ENCODE measurements around the gene ANTXR2. TPM values are rescaled to one million over a fixed set of nuclear protein-coding genes. Genes with fewer than 3 reads are reported as not detected.
A peak's percentile ranks its signal among the peaks of the same experiment; 100 is the strongest.
"Not testable (repeated sequence)": the region's sequence is repeated elsewhere in the genome, so short reads cannot be mapped to it uniquely, and the experiment has no call there.

The ANTXR2 gene
- 100 to 1,000 TPM in 10 of 12 donors, 10 to 100 TPM in 1, not detected in 1; 87.8 to 154 (median 121) TPM for polyA plus RNA-seq (ENCODE audit: insufficient read length in 12 of 12)
- long read RNA-seq, donor 1, full-length matches to known transcripts, result 10 of 15 reads
- long read RNA-seq, donor 1, partial matches to known transcripts, result 5 of 15 reads
- long read RNA-seq, donor 1, other reads (novel, unspliced or antisense), result 0 of 15 reads
- long read RNA-seq, donor 2, full-length matches to known transcripts, result 16 of 16 reads
- long read RNA-seq, donor 2, partial matches to known transcripts, result 0 of 16 reads
- long read RNA-seq, donor 2, other reads (novel, unspliced or antisense), result 0 of 16 reads
- long read RNA-seq, donor 3, full-length matches to known transcripts, result 2 of 2 reads
- long read RNA-seq, donor 3, partial matches to known transcripts, result 0 of 2 reads
- long read RNA-seq, donor 3, other reads (novel, unspliced or antisense), result 0 of 2 reads
- long read RNA-seq, donor 4, full-length matches to known transcripts, result 3 of 3 reads
- long read RNA-seq, donor 4, partial matches to known transcripts, result 0 of 3 reads
- long read RNA-seq, donor 4, other reads (novel, unspliced or antisense), result 0 of 3 reads
- long read RNA-seq, donor 5, full-length matches to known transcripts, result 8 of 19 reads
- long read RNA-seq, donor 5, partial matches to known transcripts, result 11 of 19 reads
- long read RNA-seq, donor 5, other reads (novel, unspliced or antisense), result 0 of 19 reads
- long read RNA-seq, donor 6, full-length matches to known transcripts, result 11 of 11 reads
- long read RNA-seq, donor 6, partial matches to known transcripts, result 0 of 11 reads
- long read RNA-seq, donor 6, other reads (novel, unspliced or antisense), result 0 of 11 reads
- long read RNA-seq, donor 7, full-length matches to known transcripts, result 8 of 16 reads
- long read RNA-seq, donor 7, partial matches to known transcripts, result 8 of 16 reads
- long read RNA-seq, donor 7, other reads (novel, unspliced or antisense), result 0 of 16 reads
- long read RNA-seq, donor 8, full-length matches to known transcripts, result 14 of 31 reads
- long read RNA-seq, donor 8, partial matches to known transcripts, result 17 of 31 reads
- long read RNA-seq, donor 8, other reads (novel, unspliced or antisense), result 0 of 31 reads
- long read RNA-seq, donor 9, full-length matches to known transcripts, result 7 of 7 reads
- long read RNA-seq, donor 9, partial matches to known transcripts, result 0 of 7 reads
- long read RNA-seq, donor 9, other reads (novel, unspliced or antisense), result 0 of 7 reads
- long read RNA-seq, donor 10, full-length matches to known transcripts, result 9 of 15 reads
- long read RNA-seq, donor 10, partial matches to known transcripts, result 6 of 15 reads
- long read RNA-seq, donor 10, other reads (novel, unspliced or antisense), result 0 of 15 reads
- long read RNA-seq, donor 11, full-length matches to known transcripts, result 6 of 6 reads
- long read RNA-seq, donor 11, partial matches to known transcripts, result 0 of 6 reads
- long read RNA-seq, donor 11, other reads (novel, unspliced or antisense), result 0 of 6 reads

- peak; percentile 88 for DNase-seq
Observed at GRCh38 chr4:80072744-80073472, at the start of gene ANTXR2. Gene ANTXR2, minus strand, starts transcription at chr4:80073229. Its CDS starts 669 bp downstream, at chr4:80072560.

DNA sequence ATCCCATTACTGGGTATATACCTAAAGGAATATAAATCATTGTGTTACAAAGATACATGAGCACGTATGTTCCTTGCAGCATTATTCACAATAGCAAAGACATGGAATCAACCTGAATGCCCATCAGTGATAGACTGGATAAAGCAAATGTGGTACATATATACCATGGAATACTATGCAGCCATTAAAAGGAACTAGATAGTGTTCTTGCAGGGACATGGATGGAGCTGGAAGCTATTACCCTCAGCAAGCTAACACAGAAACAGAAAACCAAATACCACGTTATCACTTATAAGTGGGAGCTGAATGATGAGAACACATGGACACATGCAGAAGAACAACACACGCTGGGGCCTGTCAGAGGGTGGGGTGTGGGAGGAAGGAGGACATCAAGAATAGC is 48.8 kb upstream of the ANTXR2 start:
- not testable (repeated sequence) for DNase-seq

GRCh38 chr4:80119620-80120019 is 46.6 kb upstream of the ANTXR2 start:
- not testable (repeated sequence) for DNase-seq

DNA sequence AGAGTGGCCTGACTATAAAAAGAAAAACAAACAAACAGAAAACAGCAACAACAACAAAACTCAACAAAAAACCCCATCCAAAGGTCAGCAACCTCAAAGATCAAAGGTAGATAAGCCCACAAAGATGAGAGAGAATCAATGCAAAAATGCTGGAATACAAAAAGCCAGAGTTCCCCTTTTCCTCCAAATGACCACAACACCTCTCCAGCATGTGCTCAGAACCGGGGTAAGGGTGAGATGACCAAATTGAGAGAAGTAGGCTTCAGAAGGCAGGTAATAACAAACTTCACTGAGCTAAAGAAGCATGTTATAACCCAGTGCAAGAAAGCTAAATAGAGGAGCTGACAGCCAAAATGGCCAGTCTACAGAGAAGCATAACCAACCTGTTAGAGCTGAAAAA is 43.5 kb upstream of the ANTXR2 start:
- DNase-seq, result no peak

- DNase-seq, result no peak
Observed at GRCh38 chr4:80115368-80116181, 42.5 kb upstream of the ANTXR2 start.

DNA sequence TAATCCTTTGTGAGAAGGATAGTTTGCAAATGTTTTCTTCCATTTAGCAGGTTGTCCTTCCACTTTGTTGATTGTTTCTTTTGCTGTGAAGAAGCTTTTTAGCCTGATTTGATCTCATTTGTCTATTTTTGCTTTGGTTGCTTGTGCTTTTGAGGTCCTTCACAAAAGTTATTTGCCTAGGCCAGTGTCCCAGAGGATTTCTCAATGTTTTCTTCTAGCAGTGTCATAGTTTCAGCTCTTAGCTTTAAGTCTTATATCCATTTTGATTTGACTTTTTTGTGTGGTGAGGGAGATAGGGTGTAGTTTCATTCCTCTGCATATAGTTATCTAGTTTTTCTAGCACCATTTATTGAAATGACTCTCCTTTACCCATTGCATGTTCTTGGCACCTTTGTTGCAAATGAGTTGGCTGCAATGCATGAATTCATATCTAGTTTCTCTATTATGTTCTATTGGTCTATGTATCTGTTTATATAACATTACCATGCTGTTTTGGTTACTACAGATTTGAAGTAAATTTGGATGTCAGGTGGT is 41.8 kb upstream of the ANTXR2 start:
- no peak for DNase-seq

GRCh38 chr4:80113615-80114014 is 40.6 kb upstream of the ANTXR2 start:
- no peak for DNase-seq

- DNase-seq, result peak; percentile 83
Observed at GRCh38 chr4:80112236-80112635, 39.2 kb upstream of the ANTXR2 start.

- DNase-seq, result no peak
Observed at GRCh38 chr4:80111276-80111675, 38.2 kb upstream of the ANTXR2 start.

- DNase-seq, result no peak
Observed at GRCh38 chr4:80107374-80107773, 34.3 kb upstream of the ANTXR2 start.

GRCh38 chr4:80104927-80105326 is 31.9 kb upstream of the ANTXR2 start:
- DNase-seq, result no peak

- no peak for DNase-seq
Observed at GRCh38 chr4:80103629-80104028, 30.6 kb upstream of the ANTXR2 start.

DNA sequence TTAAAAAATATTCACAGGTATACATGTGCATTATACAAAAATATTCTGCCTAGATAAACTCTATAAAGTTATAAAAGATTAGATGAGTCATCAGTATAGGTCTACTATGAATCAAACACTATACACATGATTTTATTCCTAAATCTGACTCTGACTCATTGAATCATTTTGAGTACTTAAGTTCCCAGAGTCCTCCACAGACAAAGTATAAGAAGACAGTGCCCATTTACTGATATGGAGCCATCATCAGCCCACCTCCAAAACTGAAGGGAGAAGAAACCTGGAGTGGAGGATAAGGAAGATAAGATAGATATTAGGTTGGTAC is 28.7 kb upstream of the ANTXR2 start:
- DNase-seq, result no peak

- peak; percentile 53 for DNase-seq
Observed at GRCh38 chr4:80101071-80101791, 28.2 kb upstream of the ANTXR2 start.

- no peak for DNase-seq
Observed at GRCh38 chr4:80099671-80100070, 26.6 kb upstream of the ANTXR2 start.

DNA sequence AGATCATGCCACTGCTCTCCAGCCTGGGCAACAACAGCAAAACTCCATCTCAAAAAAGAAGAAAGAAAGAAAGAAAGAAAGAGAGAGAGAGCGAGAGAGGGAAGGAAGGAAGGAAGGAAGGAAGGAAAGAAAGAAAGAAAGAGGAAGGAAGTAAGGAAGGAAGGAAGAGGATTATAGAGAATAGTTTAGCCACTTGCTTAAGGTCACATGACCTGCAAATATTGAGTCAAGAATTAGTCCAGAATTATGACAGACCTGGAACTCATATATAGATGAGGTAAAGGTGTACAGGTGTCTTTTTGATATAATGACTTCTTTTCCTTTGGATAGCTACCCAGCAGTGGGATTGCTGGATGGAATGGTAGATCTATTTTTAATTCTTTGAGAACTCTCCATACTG is 25.6 kb upstream of the ANTXR2 start:
- no peak for DNase-seq

DNA sequence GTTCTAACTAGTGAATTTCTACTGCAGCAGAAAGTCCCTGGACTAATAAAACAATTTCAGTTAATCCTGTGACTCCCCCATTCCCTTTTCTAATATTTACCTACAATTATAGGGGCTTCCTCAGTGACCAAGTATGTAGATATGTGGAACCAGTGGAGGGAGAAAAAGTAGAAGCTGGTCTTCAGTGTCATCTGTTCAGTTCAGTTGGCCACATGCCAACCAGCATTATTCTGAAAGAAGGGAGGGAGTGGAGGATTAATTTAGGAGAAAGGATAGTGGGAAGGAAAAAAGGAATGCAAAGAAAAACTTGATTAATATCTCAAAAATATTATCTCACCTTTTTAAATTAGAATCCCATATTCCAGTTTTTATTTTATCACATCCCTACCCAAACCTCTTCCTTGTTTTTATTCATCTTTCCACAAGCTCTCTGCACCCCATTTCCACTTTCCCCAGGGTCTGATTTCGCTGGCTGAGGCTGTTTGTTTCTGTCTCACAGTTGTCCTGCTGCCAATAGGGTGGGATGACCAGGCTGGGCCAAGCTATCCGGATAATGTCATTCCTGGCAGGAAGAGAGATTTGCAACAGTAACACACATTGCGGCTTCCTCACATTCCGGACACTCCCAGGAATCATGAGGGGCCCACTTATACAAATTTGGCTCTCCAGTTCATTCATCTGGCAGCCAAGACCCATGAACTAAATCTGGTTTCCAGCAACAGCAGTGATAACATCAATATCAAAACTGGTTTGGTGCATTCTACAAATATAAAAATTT is 24.6 kb upstream of the ANTXR2 start:
- peak; percentile 86 for DNase-seq

DNA sequence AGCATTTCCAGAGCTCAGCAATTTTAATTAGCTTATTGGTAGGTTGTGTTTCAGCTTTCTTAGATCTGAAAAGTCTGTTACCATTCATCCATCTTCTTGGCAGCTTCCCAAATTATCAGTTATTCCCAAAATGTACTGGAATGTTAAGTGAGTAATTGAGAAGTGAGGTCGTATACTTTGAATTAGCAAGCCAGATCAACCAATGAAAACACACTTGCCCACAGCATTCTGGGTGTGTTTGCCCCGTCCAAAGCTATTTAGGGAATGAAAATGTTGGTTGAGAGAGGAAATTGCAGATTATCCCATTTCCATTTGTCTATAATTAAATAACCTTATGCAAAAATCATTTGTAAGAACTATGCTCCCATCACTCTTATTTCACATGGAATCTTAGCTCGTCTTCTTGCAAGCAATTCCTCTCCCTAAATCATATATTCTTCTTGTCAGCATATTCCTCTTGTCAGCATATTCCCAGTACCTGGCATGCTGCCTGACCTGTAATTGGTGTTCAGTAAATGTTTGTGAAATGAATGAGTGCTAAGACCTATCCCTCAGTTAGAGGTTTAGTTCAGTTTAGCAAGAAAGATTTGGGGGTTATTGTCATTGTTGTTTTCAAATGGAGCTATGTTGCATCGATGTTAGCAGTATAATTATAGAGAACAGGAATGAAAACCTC is 23.3 kb upstream of the ANTXR2 start:
- DNase-seq, result no peak

Measured in muscle of arm (tissue), 14 donors.